Measurements from ENCODE around the gene RYR3. TPM values are rescaled to one million over a fixed set of nuclear protein-coding genes. Genes with fewer than 3 reads are reported as not detected.

Gene RYR3
- total RNA-seq, 1 donor from 2014 or later = 0.75 TPM

DNA sequence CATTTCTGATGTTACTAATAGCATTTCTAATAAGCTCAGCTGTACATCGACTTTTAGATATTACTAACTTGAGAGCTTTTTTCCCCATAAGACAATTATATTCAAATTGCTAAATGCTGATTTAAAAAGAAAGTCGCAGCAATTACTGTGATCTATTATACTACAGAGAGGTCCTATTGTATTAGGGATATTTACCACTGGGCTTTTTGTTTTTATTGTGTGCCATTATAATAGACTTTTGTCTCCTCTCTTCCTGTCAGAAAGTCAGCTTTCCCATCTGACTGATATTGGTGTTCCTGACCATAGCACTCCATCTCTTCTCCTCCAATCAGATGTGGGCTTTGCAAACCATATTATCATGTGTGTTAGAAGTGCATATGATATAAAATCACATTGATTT is 27.2 kb upstream of the RYR3 start:
- TF ChIP-seq CTCF (conservative IDR thresholded peaks at IDR 0.05; ENCODE audit: low read depth, low read length) = no peak
- H3K4me3 ChIP-seq (ENCODE audit: low read depth, low read length) = no peak overlapping the region
- no peak for DNase-seq (ENCODE audit: low read depth)

DNA sequence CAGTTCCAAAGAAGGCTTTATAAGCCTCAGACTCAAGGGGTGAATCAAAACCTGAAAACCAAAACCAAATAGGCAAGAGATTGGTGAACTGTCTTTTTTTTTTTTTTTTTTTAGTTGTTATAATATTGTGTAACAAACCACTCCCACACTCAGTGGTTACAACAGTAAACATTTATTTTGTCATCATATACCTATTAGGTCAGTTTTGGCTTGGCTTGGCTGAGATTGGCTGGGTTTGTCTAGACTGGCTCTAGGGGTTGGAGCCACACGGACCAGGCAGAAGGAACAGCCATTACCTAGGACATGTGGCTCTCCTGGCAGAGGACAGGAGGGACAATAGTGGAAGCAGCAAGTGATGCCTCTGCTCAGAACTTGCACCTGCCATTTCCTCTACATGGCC is 26.4 kb upstream of the RYR3 start:
- no peak overlapping the region for H3K4me3 ChIP-seq (ENCODE audit: low read depth, low read length)
- DNase-seq (ENCODE audit: low read depth) = no peak

GRCh38 chr15:33292717-33293307 is 18.0 kb upstream of the RYR3 start:
- TF ChIP-seq CTCF (conservative IDR thresholded peaks at IDR 0.05; ENCODE audit: low read depth, low read length) = peak; percentile 83
- H3K4me3 ChIP-seq (ENCODE audit: low read depth, low read length) = no peak overlapping the region
- DNase-seq (ENCODE audit: low read depth) = no peak

More for the DNA sequence above, 26.4 kb upstream of the RYR3 start:
- TF ChIP-seq CTCF (conservative IDR thresholded peaks at IDR 0.05; ENCODE audit: low read depth, low read length) = no peak

- DNase-seq (ENCODE audit: low read depth) = no peak
- H3K4me3 ChIP-seq (ENCODE audit: low read depth, low read length) = peak overlapping the region; percentile 49
- TF ChIP-seq CTCF (conservative IDR thresholded peaks at IDR 0.05; ENCODE audit: low read depth, low read length) = no peak
Measured at GRCh38 chr15:33293713-33294334, 16.9 kb upstream of the RYR3 start.

- no peak overlapping the region for H3K4me3 ChIP-seq (ENCODE audit: low read depth, low read length)
- DNase-seq (ENCODE audit: low read depth) = no peak
- no peak for TF ChIP-seq CTCF (conservative IDR thresholded peaks at IDR 0.05; ENCODE audit: low read depth, low read length)
Measured at GRCh38 chr15:33296050-33296449, 14.7 kb upstream of the RYR3 start.

GRCh38 chr15:33296856-33297255 is 13.9 kb upstream of the RYR3 start:
- TF ChIP-seq CTCF (conservative IDR thresholded peaks at IDR 0.05; ENCODE audit: low read depth, low read length) = no peak
- H3K4me3 ChIP-seq (ENCODE audit: low read depth, low read length) = no peak overlapping the region
- no peak for DNase-seq (ENCODE audit: low read depth)

GRCh38 chr15:33298631-33299030 is 12.1 kb upstream of the RYR3 start:
- no peak for DNase-seq (ENCODE audit: low read depth)
- no peak overlapping the region for H3K4me3 ChIP-seq (ENCODE audit: low read depth, low read length)

More at GRCh38 chr15:33298631-33299030, 12.1 kb upstream of the RYR3 start:
- TF ChIP-seq CTCF (conservative IDR thresholded peaks at IDR 0.05; ENCODE audit: low read depth, low read length) = no peak

Measured in epithelial cell of proximal tubule (primary cell).